Skeletal muscle tissue (tissue), 4 donors: Measurements from ENCODE around the gene SLC35F1. TPM values are rescaled to one million over a fixed set of nuclear protein-coding genes. Genes with fewer than 3 reads are reported as not detected.

Experiments used
- H3K27ac ChIP-seq: one replicate; pipeline ENCODE4 v1.7.0; 2013; ENCODE audit warnings: mild to moderate bottlenecking, low read depth, low read length, inconsistent platforms
- H3K27me3 ChIP-seq, 3 donors: one replicate each; pipeline ENCODE4 v1.7.0; 2013; ENCODE audit warnings: low read length in 3 of 3; ENCODE audit not compliant: control insufficient read depth in 3 of 3, insufficient read depth in 3 of 3
- H3K36me3 ChIP-seq, 3 donors: one replicate each; pipeline ENCODE4 v1.7.0; 2013; ENCODE audit warnings: low read length in 3 of 3; ENCODE audit not compliant: control insufficient read depth in 3 of 3, insufficient read depth in 3 of 3
- H3K4me1 ChIP-seq, 3 donors: one replicate each; pipeline ENCODE4 v1.7.0; 2013; ENCODE audit warnings: low read length in 3 of 3, mild to moderate bottlenecking in 3 of 3; ENCODE audit not compliant: control insufficient read depth in 3 of 3, insufficient read depth in 3 of 3
- H3K4me3 ChIP-seq, 3 donors: one replicate each; pipeline ENCODE4 v1.7.0; 2013; ENCODE audit warnings: low read length in 3 of 3
- H3K9ac ChIP-seq, 3 donors: one replicate each; pipeline ENCODE4 v1.7.0; 2013; ENCODE audit warnings: low read length in 3 of 3, mild to moderate bottlenecking in 3 of 3, moderate library complexity in 2 of 3, low read depth in 1 of 3
- H3K9me3 ChIP-seq, 3 donors: one replicate each; pipeline ENCODE4 v1.7.0; 2013; ENCODE audit warnings: low read length in 3 of 3; ENCODE audit not compliant: control insufficient read depth in 3 of 3
- total RNA-seq: library from RNA; depleted of rRNA; stranded (reverse); fragments of >200 nt; gene quantifications from one replicate; pipeline ENCODE4 v1.2.3, GENCODE V29; 2014
- donor health status: Osteomylitis.

The SLC35F1 gene
- total RNA-seq, 1 donor from 2014 or later = 3.1 TPM

DNA sequence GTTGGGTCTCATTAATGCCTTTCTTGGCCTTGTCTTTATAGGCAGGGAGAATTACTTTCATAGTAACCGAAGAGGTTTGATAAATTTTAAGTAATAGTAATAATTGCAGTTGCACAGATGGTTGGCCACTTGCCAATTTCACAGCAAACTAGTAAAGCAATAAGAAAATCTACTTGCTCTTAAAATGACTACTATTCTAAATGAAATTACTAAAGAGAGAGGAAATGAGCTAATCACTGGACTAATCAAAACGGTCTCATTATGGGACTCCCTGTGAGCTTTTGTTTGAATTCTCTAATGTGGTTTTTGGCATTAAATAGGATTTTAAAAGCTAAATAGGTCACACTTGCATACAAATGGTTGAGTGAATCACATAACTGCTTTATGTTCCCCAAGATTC, 413.6 kb downstream of the SLC35F1 start:
- H3K27ac ChIP-seq = no peak overlapping the region
- no peaks in the 10 kb centered on the region for H3K9me3 ChIP-seq
- H3K36me3 ChIP-seq = no peaks in the 10 kb centered on the region
- no peak overlapping the region for H3K4me3 ChIP-seq
- H3K27me3 ChIP-seq = no peaks in the 10 kb centered on the region
- H3K4me1 ChIP-seq = peaks cover 7 to 10% (median 9%) of the 10 kb centered on the region in 3 donors
- H3K9ac ChIP-seq = no peak overlapping the region

DNA sequence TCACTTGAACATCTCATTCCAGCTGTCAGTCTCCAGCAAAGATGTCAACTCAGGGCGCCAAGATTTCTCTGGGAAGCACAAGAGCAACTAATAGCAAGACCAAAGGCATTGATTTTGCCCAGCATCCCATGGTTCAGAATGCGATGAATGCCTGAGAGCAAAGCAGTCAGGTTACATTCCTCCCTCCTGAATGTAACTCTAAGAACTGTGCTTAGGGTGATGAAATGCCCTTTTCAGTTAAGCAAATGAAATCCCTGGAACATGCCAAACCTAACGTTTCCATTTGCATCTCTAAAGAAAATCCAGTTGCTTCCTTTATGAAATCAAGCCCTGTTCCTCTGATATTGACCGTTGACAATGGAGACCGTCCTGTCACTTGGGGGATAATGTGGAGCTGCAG, 417.1 kb downstream of the SLC35F1 start:
- Histone ChIP-seq H3K4me3 (no peak overlapping the region), H3K9ac (no peak overlapping the region), H3K4me1 (peaks cover 9 to 26% (median 21%) of the 10 kb centered on the region in 3 donors), H3K27ac (no peak overlapping the region), H3K27me3 (no peaks in the 10 kb centered on the region), H3K36me3 (no peaks in the 10 kb centered on the region), H3K9me3 (no peaks in the 10 kb centered on the region)

DNA sequence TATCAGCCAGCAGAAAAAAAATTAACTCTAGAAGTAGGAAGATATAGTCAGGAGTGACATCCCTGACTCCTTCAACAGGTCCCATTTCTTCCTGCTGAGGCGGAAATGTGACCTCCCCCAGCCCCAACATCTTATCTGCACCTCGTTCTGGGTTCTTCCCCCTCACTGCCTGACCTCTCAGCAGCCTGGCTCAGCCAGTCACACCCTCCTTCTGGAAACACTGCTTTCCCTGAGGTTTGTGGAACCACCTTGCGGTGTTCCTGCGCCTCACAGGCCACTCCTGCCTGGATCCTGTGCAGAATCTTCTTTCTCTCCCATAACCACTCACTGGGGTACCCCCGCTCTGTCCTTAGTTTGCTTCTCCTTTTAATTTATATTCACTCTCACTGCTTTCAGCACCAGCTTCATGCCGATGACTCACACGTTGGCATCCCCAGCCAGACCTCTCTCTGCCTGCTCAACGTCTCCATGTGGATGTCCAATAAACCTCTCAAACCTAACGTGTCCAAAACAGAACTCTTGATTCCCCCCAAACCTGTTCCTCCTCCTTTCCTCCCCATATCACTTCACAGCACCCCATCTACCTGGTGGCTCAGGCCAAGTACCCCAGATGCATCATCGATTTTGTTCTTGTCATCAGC, 418.3 kb downstream of the SLC35F1 start:
- Histone ChIP-seq H3K4me3 (no peak overlapping the region), H3K4me1 (peaks cover 9 to 24% (median 18%) of the 10 kb centered on the region in 3 donors), H3K36me3 (no peaks in the 10 kb centered on the region), H3K9me3 (no peaks in the 10 kb centered on the region), H3K27me3 (no peaks in the 10 kb centered on the region), H3K9ac (no peak overlapping the region), H3K27ac (peak overlapping the region; percentile 37)

DNA sequence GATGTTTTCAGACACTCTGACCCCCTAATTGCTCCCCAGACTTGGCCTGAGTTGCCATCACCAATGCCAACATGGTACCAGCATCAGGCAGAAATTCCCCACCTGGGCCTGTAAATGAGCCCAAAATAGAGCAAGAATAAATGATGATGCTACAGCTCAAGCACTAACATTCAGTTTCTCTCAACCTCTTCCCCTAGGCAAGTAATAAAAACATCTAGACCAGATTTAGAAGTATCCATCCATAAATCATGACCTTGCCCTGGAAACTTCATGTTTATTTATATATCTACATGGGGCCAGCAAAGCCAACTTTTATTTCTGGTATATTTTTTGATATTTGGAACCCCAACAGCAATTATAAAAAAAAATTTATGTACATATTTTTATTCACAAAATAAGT, 419.6 kb downstream of the SLC35F1 start:
- Histone ChIP-seq H3K9me3 (no peaks in the 10 kb centered on the region), H3K4me1 (peaks cover 9 to 27% (median 18%) of the 10 kb centered on the region in 3 donors), H3K27ac (peak overlapping the region; percentile 62), H3K36me3 (no peaks in the 10 kb centered on the region), H3K27me3 (no peaks in the 10 kb centered on the region), H3K9ac (no peak overlapping the region), H3K4me3 (no peak overlapping the region)

DNA sequence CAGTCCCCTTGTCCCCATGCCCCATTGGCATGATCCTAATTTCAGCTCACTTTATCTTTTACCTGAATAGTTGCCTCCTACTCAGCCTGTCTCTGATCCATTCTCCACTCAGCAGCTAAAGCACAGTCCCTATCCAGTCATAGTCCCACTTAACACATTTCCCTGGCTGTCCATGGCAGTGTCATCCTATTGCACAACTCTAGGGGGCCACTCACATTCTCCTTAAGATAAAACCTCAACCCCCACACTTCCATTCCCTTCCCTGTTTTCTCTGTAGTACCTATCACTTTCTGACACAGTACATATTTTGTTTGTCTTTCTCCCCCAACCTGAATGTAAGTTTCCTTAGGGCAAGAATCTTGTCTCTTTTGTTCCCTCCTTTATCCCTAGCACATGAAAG, 420.2 kb downstream of the SLC35F1 start:
- no peaks in the 10 kb centered on the region for H3K27me3 ChIP-seq
- H3K9me3 ChIP-seq = no peaks in the 10 kb centered on the region
- H3K4me3 ChIP-seq = peak overlapping the region in 1 of 3 donors; percentile 15
- H3K36me3 ChIP-seq = no peaks in the 10 kb centered on the region
- no peak overlapping the region for H3K9ac ChIP-seq
- peaks cover 9 to 27% (median 18%) of the 10 kb centered on the region in 3 donors for H3K4me1 ChIP-seq
- peak overlapping the region; percentile 62 for H3K27ac ChIP-seq

DNA sequence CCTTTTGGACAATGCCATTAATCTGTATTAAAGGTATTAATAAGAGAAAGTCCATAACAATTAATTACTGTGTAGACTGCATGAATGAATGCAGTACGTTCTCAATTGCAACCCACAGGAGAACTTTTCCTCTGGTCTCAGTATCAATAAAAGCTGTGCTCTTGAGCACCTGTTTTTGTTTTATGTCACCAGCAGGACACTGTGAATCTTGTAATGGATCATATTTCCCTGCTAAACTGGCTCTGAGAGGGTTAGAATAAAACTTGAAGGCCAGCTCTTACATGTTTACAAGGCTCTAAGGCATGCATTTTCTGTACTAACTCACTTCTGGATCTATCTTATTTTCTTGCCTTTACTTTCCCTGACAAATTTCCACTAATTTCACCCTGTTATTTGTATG, 426.7 kb downstream of the SLC35F1 start:
- Histone ChIP-seq H3K36me3 (no peaks in the 10 kb centered on the region), H3K4me1 (peaks cover 13 to 20% (median 17%) of the 10 kb centered on the region in 3 donors), H3K27me3 (no peaks in the 10 kb centered on the region), H3K27ac (peak overlapping the region; percentile 92), H3K4me3 (no peak overlapping the region), H3K9ac (peak overlapping the region; percentile 25 to 43 (median 41)), H3K9me3 (no peaks in the 10 kb centered on the region)

DNA sequence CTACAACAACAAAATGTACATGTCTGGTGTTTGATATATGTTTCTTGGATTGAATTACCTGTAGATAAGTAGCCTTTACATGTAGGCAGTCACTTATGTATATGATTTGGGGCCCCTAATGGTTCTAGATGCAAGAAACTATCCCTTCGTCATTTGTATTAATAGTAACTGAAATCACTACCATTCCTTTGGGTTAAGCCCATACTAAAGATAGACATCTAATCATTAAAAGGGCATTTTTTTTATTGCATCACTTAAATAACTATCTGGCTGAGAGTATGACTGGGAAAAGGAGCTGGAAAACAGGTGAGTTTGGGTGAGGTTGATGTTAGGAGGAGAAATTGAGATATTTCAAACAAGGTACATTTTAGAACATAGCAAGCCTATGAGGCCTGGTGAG, 427.6 kb downstream of the SLC35F1 start:
- no peak overlapping the region for H3K4me3 ChIP-seq
- H3K27ac ChIP-seq = peak overlapping the region; percentile 92
- H3K4me1 ChIP-seq = peaks cover 13 to 20% (median 17%) of the 10 kb centered on the region in 3 donors
- peak overlapping the region in 1 of 3 donors; percentile 47 for H3K9ac ChIP-seq
- no peaks in the 10 kb centered on the region for H3K9me3 ChIP-seq
- H3K36me3 ChIP-seq = no peaks in the 10 kb centered on the region
- H3K27me3 ChIP-seq = no peaks in the 10 kb centered on the region

DNA sequence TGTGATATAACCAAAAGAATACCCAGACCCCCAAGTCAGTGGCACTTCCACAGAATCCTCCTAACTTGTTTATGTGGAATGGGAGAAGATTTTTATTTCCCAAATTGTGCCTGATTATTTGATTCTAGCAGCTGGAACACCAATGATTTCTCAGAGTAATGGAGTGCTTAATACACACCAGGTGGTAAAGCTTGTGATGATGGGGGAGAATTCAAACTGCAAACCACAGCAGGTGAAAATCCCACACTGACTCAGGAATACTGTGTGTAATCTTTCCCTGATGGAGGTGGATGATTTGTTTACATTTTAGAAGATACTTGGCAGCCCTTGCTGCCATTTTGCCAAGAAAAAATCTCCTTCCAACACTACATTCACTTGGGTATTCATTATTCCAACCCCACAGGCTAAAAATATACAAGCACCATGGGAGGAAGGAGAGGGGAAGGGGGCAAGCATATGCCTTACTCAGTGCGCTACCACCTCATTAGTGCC, 428.3 kb downstream of the SLC35F1 start:
- H3K27ac ChIP-seq = peak overlapping the region; percentile 92
- H3K4me1 ChIP-seq = peaks cover 13 to 18% (median 17%) of the 10 kb centered on the region in 3 donors
- H3K36me3 ChIP-seq = no peaks in the 10 kb centered on the region
- H3K9ac ChIP-seq = peak overlapping the region in 1 of 3 donors; percentile 47
- H3K27me3 ChIP-seq = no peaks in the 10 kb centered on the region
- H3K9me3 ChIP-seq = no peaks in the 10 kb centered on the region
- no peak overlapping the region for H3K4me3 ChIP-seq

DNA sequence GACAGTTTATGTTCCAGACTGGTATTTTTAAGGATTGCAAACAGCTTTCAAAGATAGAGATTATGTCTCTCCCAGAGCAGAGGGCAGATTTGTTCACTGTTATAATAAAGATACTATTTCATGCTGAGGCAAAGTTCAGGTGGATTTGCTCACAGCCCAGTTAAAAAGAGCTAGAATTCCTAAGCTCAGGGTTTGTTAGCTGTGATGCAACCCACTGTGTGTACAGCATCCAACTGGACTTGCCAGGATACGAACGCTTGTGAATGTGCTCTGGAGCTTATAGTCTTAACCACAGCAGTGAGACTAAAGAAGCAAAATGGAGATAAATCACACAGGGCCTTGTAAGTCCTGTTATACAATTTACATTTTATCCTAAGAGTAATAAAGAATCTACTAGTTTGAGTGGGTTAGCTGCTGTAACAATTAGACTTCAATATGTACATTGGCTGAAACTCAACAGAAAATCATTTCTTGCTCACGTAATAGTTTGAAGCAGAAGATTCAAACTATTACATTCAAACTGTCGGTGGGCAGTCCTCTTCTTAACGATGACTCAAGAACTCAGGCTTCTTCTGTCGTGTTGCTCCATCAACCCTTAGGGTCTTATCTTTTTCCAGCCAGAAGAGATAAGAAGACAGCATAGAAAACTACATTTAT, 437.1 kb downstream of the SLC35F1 start:
- H3K27me3 ChIP-seq = no peaks in the 10 kb centered on the region
- no peak overlapping the region for H3K27ac ChIP-seq
- H3K9me3 ChIP-seq = peaks cover 0 to 1% (median 0%) of the 10 kb centered on the region in 3 donors
- H3K36me3 ChIP-seq = peaks cover 0 to 4% (median 2%) of the 10 kb centered on the region in 3 donors
- no peak overlapping the region for H3K9ac ChIP-seq
- H3K4me1 ChIP-seq = no peaks in the 10 kb centered on the region
- no peak overlapping the region for H3K4me3 ChIP-seq

DNA sequence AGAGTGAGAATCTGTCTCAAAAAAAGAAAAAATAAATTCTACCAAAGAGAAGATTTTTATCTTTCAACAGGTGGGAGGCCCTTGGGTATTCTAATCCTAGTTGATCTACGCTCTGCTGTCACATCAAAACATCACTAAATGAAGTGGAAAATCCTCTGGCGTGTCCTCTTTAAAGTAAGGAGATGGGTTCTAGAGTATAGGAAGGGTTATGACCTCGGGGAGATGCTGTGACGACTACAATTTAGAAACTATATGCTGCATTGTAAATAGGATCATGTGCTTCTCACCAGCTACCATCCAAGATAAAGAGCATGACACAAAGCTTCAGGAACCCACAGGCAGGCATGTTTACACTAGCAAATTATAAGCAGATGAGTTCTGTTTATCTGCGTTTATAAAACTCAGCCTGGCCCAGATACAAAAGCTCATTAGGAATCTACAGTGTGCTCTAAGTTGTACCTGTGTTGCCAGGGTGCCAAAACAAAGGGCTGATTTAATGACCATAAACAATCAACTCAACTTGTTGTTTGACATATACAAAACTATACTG, 443.9 kb downstream of the SLC35F1 start:
- Histone ChIP-seq H3K27ac (no peak overlapping the region), H3K4me3 (no peak overlapping the region), H3K9me3 (no peaks in the 10 kb centered on the region), H3K36me3 (no peaks in the 10 kb centered on the region), H3K9ac (no peak overlapping the region), H3K27me3 (no peaks in the 10 kb centered on the region), H3K4me1 (peaks cover under 1 to 17% (median 1%) of the 10 kb centered on the region in 3 donors)
